ENCODE results near the gene TANGO6. TPM values are rescaled to one million over a fixed set of nuclear protein-coding genes. Genes with fewer than 3 reads are reported as not detected.
A peak's percentile ranks its signal among the peaks of the same experiment; 100 is the strongest.

TANGO6 gene
- total and polyA plus RNA-seq, 3 experiments from 2014 or later = 19.5 to 30.3 (median 28.9) TPM

DNA sequence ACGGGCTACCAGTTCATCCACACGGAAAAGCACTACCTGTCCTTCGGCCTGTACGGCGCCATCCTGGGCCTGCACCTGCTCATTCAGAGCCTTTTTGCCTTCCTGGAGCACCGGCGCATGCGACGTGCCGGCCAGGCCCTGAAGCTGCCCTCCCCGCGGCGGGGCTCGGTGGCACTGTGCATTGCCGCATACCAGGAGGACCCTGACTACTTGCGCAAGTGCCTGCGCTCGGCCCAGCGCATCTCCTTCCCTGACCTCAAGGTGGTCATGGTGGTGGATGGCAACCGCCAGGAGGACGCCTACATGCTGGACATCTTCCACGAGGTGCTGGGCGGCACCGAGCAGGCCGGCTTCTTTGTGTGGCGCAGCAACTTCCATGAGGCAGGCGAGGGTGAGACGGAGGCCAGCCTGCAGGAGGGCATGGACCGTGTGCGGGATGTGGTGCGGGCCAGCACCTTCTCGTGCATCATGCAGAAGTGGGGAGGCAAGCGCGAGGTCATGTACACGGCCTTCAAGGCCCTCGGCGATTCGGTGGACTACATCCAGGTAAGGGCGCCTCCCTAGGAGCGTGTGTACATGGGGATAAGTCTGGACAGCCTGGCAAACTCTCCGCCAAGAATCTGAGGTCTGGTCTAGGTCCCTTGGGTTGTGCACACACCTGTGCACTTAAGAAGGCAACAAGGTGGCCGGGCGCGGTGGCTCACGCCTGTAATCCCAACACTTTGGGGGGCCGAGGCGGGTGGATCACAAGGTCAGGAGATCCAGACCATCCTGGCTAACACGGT lies 266.3 kb downstream of the TANGO6 start:
- DNase-seq = no peak
- Histone ChIP-seq H3K4me1 (ENCODE audit: insufficient read depth, low read length) (peaks cover 14% of the 10 kb centered on the region), H3K27ac (ENCODE audit: low read depth, low read length) (no peak overlapping the region), H3K4me3 (ENCODE audit: low read length) (no peak overlapping the region), H3K36me3 (ENCODE audit: insufficient read depth, low read length) (peaks cover 4% of the 10 kb centered on the region), H3K9me3 (ENCODE audit: low read length) (no peaks in the 10 kb centered on the region), H3K27me3 (ENCODE audit: insufficient read depth, low read length, poor library complexity, severe bottlenecking) (peaks cover 20% of the 10 kb centered on the region)
- H3K9me3 Mint-ChIP-seq = peaks cover 0 to 2% (median 0%) of the 10 kb centered on the region in 5 donors
- CTCF ChIA-PET = interaction anchor here (1.0 kb wide), 1 partner anchor 13 kb away, joined by 3 read pairs; no protein-coding TSS in a partner anchor
- peaks cover 25 to 28% of the 10 kb centered on the region in 2 donors for H3K27me3 Mint-ChIP-seq
- POLR2A ChIA-PET = no interaction called here
- H3K4me1 Mint-ChIP-seq = peaks cover 13 to 27% (median 14%) of the 10 kb centered on the region in 3 donors
- no peak overlapping the region for H3K27ac Mint-ChIP-seq
- H3K36me3 Mint-ChIP-seq = peaks cover 7 to 40% (median 12%) of the 10 kb centered on the region in 3 donors
- no peak overlapping the region for H3K4me3 Mint-ChIP-seq

DNA sequence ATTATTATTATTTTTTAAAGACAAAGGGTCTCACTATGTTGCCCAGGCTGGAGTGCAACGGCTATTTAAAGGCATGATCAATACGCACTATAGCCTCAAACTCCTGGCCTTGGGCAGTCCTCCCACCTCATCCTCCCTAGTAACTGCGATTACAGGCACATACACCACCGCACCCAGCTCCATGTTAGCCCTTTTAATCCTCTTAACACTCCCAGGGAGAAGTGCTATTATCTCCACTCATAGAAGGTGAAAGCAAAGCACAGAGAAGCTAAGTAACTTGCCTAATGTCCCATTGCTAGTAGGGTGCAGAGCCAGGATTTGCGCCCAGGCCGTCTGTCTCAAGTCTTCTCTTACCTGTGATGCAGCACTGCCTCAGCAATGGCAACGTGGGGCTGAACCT lies 267.1 kb downstream of the TANGO6 start:
- Mint-ChIP-seq H3K4me3 (no peak overlapping the region), H3K4me1 (peaks cover 9 to 24% (median 11%) of the 10 kb centered on the region in 3 donors), H3K27ac (no peak overlapping the region), H3K36me3 (peaks cover 7 to 46% (median 9%) of the 10 kb centered on the region in 3 donors), H3K9me3 (peaks cover 0 to 2% (median 0%) of the 10 kb centered on the region in 5 donors), H3K27me3 (peaks cover 22 to 23% of the 10 kb centered on the region in 2 donors)
- H3K9me3 ChIP-seq (ENCODE audit: low read length) = no peaks in the 10 kb centered on the region
- ChIA-PET POLR2A (interaction anchor here (0.7 kb wide), 1 partner anchor 106 kb away, joined by 4 read pairs; no protein-coding TSS in a partner anchor), CTCF (no interaction called here)
- H3K4me3 ChIP-seq (ENCODE audit: low read length) = no peak overlapping the region
- no peak overlapping the region for H3K27ac ChIP-seq (ENCODE audit: low read depth, low read length)
- peaks cover 9% of the 10 kb centered on the region for H3K36me3 ChIP-seq (ENCODE audit: insufficient read depth, low read length)
- no peak for DNase-seq
- H3K4me1 ChIP-seq (ENCODE audit: insufficient read depth, low read length) = peaks cover 11% of the 10 kb centered on the region
- H3K27me3 ChIP-seq (ENCODE audit: insufficient read depth, low read length, poor library complexity, severe bottlenecking) = peaks cover 13% of the 10 kb centered on the region

DNA sequence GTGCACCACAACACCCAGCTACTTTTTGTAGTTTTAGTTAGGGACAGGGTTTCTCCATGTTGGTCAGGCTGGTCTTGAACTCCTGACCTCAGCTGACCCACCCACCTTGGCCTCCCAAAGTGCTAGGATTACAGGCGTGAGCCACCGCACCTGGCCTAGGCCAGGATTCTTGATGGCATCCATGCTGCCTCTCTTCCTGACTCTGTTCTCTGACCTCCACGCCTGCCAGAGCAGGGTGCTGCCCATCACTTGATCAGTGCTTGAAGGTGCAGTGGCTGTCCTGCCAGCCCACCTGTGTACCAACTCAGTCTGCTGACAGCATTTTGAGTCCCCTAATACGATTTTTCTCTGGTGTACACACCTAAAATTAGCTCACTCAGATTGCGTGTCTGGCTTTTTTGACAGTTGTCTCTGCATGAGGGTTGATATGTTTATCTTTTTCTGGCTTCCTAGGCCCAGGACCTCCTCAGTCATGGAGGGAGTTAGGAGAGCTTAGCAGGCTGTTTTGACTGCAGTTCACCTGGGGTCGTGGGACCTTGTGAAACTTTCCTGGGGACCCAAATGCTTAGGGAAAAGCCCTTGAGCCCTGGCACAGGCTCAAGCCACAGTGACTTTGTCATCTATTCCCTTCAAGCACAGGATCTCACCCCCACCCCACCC lies 268.0 kb downstream of the TANGO6 start:
- DNase-seq = no peak
- ChIA-PET CTCF (no interaction called here), POLR2A (interaction anchor here (0.7 kb wide), 1 partner anchor 105 kb away, joined by 4 read pairs; no protein-coding TSS in a partner anchor)
- no peak overlapping the region for H3K27ac ChIP-seq (ENCODE audit: low read depth, low read length)
- Mint-ChIP-seq H3K9me3 (no peaks in the 10 kb centered on the region), H3K4me3 (no peak overlapping the region), H3K27me3 (peaks cover 19 to 20% of the 10 kb centered on the region in 2 donors), H3K36me3 (peaks cover 7 to 55% (median 7%) of the 10 kb centered on the region in 3 donors), H3K4me1 (peaks cover 5 to 19% (median 9%) of the 10 kb centered on the region in 3 donors), H3K27ac (no peak overlapping the region)
- H3K36me3 ChIP-seq (ENCODE audit: insufficient read depth, low read length) = peaks cover 17% of the 10 kb centered on the region
- peaks cover 8% of the 10 kb centered on the region for H3K27me3 ChIP-seq (ENCODE audit: insufficient read depth, low read length, poor library complexity, severe bottlenecking)
- H3K4me1 ChIP-seq (ENCODE audit: insufficient read depth, low read length) = peaks cover 9% of the 10 kb centered on the region
- no peak overlapping the region for H3K4me3 ChIP-seq (ENCODE audit: low read length)
- no peaks in the 10 kb centered on the region for H3K9me3 ChIP-seq (ENCODE audit: low read length)

DNA sequence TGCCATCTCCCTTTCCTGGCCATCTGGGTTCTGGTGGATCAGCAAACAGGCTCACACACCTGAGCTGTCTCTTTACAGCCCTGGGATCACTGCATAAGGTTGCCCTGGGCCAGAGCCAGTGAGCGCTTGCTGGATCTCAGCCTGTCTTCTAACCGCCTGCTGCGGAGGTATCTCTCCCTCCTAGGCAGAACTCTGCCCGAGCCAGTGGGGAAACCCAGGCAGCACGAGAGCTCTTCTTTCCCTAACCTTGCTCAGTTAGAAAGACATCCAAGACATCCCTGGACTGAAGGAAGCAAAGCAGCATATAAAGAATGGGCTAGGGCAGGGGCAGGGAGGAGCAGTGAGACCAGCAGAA lies 268.5 kb downstream of the TANGO6 start:
- Mint-ChIP-seq H3K36me3 (peaks cover 7 to 59% (median 7%) of the 10 kb centered on the region in 3 donors), H3K9me3 (no peaks in the 10 kb centered on the region), H3K4me1 (peaks cover 5 to 17% (median 7%) of the 10 kb centered on the region in 3 donors), H3K27me3 (peaks cover 17% of the 10 kb centered on the region in 2 donors), H3K4me3 (no peak overlapping the region), H3K27ac (no peak overlapping the region)
- Histone ChIP-seq H3K4me3 (ENCODE audit: low read length) (no peak overlapping the region), H3K9me3 (ENCODE audit: low read length) (no peaks in the 10 kb centered on the region), H3K4me1 (ENCODE audit: insufficient read depth, low read length) (peaks cover 4% of the 10 kb centered on the region), H3K27me3 (ENCODE audit: insufficient read depth, low read length, poor library complexity, severe bottlenecking) (peaks cover 5% of the 10 kb centered on the region), H3K27ac (ENCODE audit: low read depth, low read length) (no peak overlapping the region), H3K36me3 (ENCODE audit: insufficient read depth, low read length) (peaks cover 19% of the 10 kb centered on the region)
- no peak for DNase-seq
- ChIA-PET CTCF (no interaction called here), POLR2A (no interaction called here)

DNA sequence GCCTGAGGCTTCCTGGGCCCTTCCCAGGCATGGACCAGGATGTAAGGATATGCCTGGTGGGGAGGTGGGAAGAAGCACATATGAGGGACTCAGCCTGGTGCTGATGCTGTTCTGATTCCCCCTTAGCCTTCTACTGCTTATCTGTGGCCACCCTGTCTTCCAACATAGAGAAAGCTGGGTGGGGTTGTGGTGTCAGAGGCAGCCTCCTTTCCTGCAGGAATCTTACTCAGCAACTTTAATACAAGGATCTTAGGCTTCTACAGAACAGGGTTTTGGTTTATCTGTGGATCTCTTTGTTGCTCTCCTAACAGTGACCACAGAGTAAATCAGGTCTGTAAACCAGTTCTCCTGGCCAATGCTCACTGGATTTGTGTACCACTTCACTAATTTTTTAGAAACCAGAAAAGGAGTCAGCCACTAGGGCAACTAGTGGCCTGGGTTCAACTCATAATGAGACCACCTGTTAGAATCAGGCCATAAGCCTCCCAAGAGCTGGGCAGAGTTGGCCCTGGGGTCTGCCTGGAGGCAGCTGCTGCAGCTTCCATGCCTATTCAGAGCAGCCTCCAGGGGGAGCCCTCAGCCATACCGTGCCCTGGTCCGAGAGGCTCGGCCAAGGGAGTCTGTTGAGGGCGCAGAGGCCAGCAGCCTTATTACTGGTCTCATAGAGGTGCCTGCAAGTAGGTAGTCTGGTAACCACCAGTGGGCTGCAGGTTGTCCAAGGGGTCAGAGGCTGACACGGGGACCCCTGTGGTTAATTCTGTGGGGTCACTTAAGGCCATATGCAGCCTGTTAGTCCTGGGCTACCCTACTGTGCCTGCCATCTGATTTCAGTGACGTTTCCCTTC lies 269.2 kb downstream of the TANGO6 start:
- peaks cover 19% of the 10 kb centered on the region for H3K36me3 ChIP-seq (ENCODE audit: insufficient read depth, low read length)
- H3K9me3 ChIP-seq (ENCODE audit: low read length) = no peaks in the 10 kb centered on the region
- H3K27me3 Mint-ChIP-seq = peaks cover 12% of the 10 kb centered on the region in 2 donors
- peaks cover 2 to 12% (median 5%) of the 10 kb centered on the region in 3 donors for H3K4me1 Mint-ChIP-seq
- H3K27ac ChIP-seq (ENCODE audit: low read depth, low read length) = no peak overlapping the region
- H3K4me3 Mint-ChIP-seq = no peak overlapping the region
- no peaks in the 10 kb centered on the region for H3K4me1 ChIP-seq (ENCODE audit: insufficient read depth, low read length)
- ChIA-PET CTCF (interaction anchor here (0.6 to 1.0 kb wide), 2 partner anchors 9 to 17 kb away, joined by 3 read pairs; no protein-coding TSS in a partner anchor), POLR2A (no interaction called here)
- H3K27me3 ChIP-seq (ENCODE audit: insufficient read depth, low read length, poor library complexity, severe bottlenecking) = no peaks in the 10 kb centered on the region
- peaks cover 7 to 64% (median 7%) of the 10 kb centered on the region in 3 donors for H3K36me3 Mint-ChIP-seq
- H3K9me3 Mint-ChIP-seq = no peaks in the 10 kb centered on the region
- peak in 2 of 5 donors; percentile 16 to 54 for DNase-seq
- no peak overlapping the region for H3K27ac Mint-ChIP-seq
- H3K4me3 ChIP-seq (ENCODE audit: low read length) = no peak overlapping the region

DNA sequence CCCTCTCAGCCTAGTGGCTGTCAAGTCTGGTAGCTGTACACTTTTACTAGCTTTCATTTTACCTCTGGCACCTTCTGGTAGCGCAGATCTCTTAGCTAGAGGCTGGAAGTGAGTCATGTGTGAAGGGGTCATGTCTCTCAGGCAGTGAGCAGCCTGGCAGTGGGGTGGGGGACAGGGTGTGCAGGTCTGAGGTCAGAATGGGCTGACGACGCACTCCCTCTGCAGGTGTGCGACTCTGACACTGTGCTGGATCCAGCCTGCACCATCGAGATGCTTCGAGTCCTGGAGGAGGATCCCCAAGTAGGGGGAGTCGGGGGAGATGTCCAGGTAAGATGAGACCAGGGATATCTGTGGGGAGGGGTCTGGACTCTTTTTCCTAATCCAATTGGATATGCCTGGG lies 269.9 kb downstream of the TANGO6 start:
- H3K27ac Mint-ChIP-seq = peak overlapping the region in 1 of 8 donors; percentile 50
- H3K27ac ChIP-seq (ENCODE audit: low read depth, low read length) = no peak overlapping the region
- DNase-seq = no peak
- peaks cover 4 to 12% (median 7%) of the 10 kb centered on the region in 3 donors for H3K4me1 Mint-ChIP-seq
- H3K4me3 Mint-ChIP-seq = no peak overlapping the region
- H3K36me3 ChIP-seq (ENCODE audit: insufficient read depth, low read length) = peaks cover 26% of the 10 kb centered on the region
- ChIA-PET POLR2A (no interaction called here), CTCF (interaction anchor here (1.0 to 1.2 kb wide), 3 partner anchors 8 to 16 kb away, joined by 3 to 12 read pairs (median 3); no protein-coding TSS in a partner anchor)
- H3K9me3 Mint-ChIP-seq = no peaks in the 10 kb centered on the region
- H3K27me3 ChIP-seq (ENCODE audit: insufficient read depth, low read length, poor library complexity, severe bottlenecking) = no peaks in the 10 kb centered on the region
- H3K4me3 ChIP-seq (ENCODE audit: low read length) = no peak overlapping the region
- H3K9me3 ChIP-seq (ENCODE audit: low read length) = no peaks in the 10 kb centered on the region
- peaks cover 7 to 8% of the 10 kb centered on the region in 2 donors for H3K27me3 Mint-ChIP-seq
- no peaks in the 10 kb centered on the region for H3K4me1 ChIP-seq (ENCODE audit: insufficient read depth, low read length)
- H3K36me3 Mint-ChIP-seq = peaks cover 7 to 72% (median 11%) of the 10 kb centered on the region in 3 donors

DNA sequence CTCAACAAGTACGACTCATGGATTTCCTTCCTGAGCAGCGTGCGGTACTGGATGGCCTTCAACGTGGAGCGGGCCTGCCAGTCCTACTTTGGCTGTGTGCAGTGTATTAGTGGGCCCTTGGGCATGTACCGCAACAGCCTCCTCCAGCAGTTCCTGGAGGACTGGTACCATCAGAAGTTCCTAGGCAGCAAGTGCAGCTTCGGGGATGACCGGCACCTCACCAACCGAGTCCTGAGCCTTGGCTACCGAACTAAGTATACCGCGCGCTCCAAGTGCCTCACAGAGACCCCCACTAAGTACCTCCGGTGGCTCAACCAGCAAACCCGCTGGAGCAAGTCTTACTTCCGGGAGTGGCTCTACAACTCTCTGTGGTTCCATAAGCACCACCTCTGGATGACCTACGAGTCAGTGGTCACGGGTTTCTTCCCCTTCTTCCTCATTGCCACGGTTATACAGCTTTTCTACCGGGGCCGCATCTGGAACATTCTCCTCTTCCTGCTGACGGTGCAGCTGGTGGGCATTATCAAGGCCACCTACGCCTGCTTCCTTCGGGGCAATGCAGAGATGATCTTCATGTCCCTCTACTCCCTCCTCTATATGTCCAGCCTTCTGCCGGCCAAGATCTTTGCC lies 271.1 kb downstream of the TANGO6 start:
- Mint-ChIP-seq H3K4me3 (no peak overlapping the region), H3K9me3 (no peaks in the 10 kb centered on the region), H3K27me3 (peaks cover 2% of the 10 kb centered on the region in 2 donors), H3K27ac (peak overlapping the region in 1 of 8 donors; percentile 65), H3K36me3 (peaks cover 7 to 77% (median 10%) of the 10 kb centered on the region in 3 donors), H3K4me1 (peaks cover 4 to 16% (median 8%) of the 10 kb centered on the region in 3 donors)
- no peaks in the 10 kb centered on the region for H3K4me1 ChIP-seq (ENCODE audit: insufficient read depth, low read length)
- ChIA-PET CTCF (interaction anchor here (1.2 to 2.0 kb wide), 2 partner anchors 10 kb away, joined by 7 to 12 read pairs; no protein-coding TSS in a partner anchor), POLR2A (interaction anchor here (0.5 kb wide), 1 partner anchor 96 kb away, joined by 3 read pairs; no protein-coding TSS in a partner anchor)
- no peak overlapping the region for H3K4me3 ChIP-seq (ENCODE audit: low read length)
- H3K27me3 ChIP-seq (ENCODE audit: insufficient read depth, low read length, poor library complexity, severe bottlenecking) = no peaks in the 10 kb centered on the region
- DNase-seq = no peak
- H3K36me3 ChIP-seq (ENCODE audit: insufficient read depth, low read length) = peaks cover 31% of the 10 kb centered on the region
- H3K27ac ChIP-seq (ENCODE audit: low read depth, low read length) = no peak overlapping the region
- H3K9me3 ChIP-seq (ENCODE audit: low read length) = no peaks in the 10 kb centered on the region
